DND-41 (cell line): ENCODE measurements around the gene ARHGAP28.

Experiments used
- CTCF ChIP-seq: IDR thresholded peaks from 2 replicates; pipeline ENCODE4 v1.5.1; 2012; ENCODE audit warnings: borderline replicate concordance, low read length, moderate library complexity, mild to moderate bottlenecking; ENCODE audit not compliant: poor library complexity, severe bottlenecking; ENCODE audit errors: extremely low read depth
- EZH2 ChIP-seq: IDR thresholded peaks from 3 replicates; pipeline ENCODE4 v1.6.1; 2012; ENCODE audit warnings: borderline replicate concordance, low read depth, mild to moderate bottlenecking, moderate library complexity, low read length, inconsistent platforms; ENCODE audit not compliant: severe bottlenecking

DNA sequence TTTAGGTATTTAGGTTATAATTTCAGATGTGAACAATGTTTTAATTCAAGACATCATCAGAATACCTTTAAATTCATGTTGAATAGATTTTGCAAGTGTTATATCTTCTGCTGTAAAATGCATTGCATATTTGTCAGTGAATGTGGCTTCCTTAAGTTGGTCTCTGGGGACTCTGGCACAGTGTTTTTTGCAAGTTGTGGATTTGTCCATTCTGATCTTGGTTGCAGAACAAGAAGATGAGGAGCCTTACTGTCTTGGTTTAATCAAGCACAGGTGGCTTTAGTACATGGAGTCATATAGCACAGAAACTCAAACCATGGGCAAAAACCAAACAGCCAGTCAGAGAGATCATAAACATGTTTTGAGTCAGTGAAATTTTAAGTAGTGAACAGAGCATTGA, 135.7 kb downstream of the ARHGAP28 start:
- no peak for TF ChIP-seq CTCF
- TF ChIP-seq EZH2: no peak
